Stomach smooth muscle (tissue), 2 donors: ENCODE data around the gene DYNLRB1.

Source experiments
- H3K27ac ChIP-seq: one replicate; pipeline ENCODE4 v1.7.0; 2013; ENCODE audit warnings: mild to moderate bottlenecking, low read length, inconsistent platforms
- H3K27me3 ChIP-seq, 2 donors: one replicate each; pipeline ENCODE4 v1.7.0; 2013; ENCODE audit warnings: low read length in 2 of 2; ENCODE audit not compliant: insufficient read depth in 2 of 2, control insufficient read depth in 1 of 2
- H3K36me3 ChIP-seq, 2 donors: one replicate each; pipeline ENCODE4 v1.7.0; 2013; ENCODE audit warnings: low read length in 2 of 2; ENCODE audit not compliant: control insufficient read depth in 2 of 2, insufficient read depth in 2 of 2
- H3K4me1 ChIP-seq: one replicate; pipeline ENCODE4 v1.7.0; 2013; ENCODE audit warnings: low read length; ENCODE audit not compliant: control insufficient read depth, insufficient read depth
- H3K4me3 ChIP-seq, 2 donors: one replicate each; pipeline ENCODE4 v1.7.0; 2013; ENCODE audit warnings: low read length in 2 of 2
- H3K9ac ChIP-seq, 2 donors: one replicate each; pipeline ENCODE4 v1.7.0; 2013; ENCODE audit warnings: low read length in 2 of 2, mild to moderate bottlenecking in 1 of 2
- H3K9me3 ChIP-seq, 2 donors: one replicate each; pipeline ENCODE4 v1.7.0; 2013; ENCODE audit warnings: low read length in 2 of 2; ENCODE audit not compliant: control insufficient read depth in 2 of 2
- donor health status: healthy.
- donor health status: Pancreatic carcinoma.

DYNLRB1 gene

DNA sequence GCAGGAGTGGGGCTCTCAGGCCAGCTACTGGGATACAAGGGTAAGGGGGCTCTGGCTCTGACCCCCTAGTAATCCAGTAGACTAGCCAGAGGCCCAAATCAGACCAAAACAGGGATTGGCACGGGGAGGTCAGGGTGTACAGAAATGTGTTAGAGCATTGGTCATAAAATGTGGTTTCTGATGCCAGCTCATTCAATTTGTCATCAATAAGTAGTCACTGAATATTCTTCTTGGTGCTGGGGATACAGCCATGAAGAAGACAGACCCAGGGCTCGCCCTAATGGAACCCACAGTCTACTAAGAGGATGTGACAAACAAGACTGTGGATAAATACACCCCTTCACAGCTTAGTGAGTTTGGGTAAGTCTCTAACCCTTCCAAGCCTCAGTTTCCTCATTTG lies 53.4 kb downstream of the DYNLRB1 start:
- no peak overlapping the region for H3K27ac ChIP-seq
- H3K9ac ChIP-seq, result no peak overlapping the region
- H3K27me3 ChIP-seq, result no peaks in the 10 kb centered on the region
- no peaks in the 10 kb centered on the region for H3K4me1 ChIP-seq
- H3K36me3 ChIP-seq, result peaks cover 3 to 27% of the 10 kb centered on the region in 2 donors
- H3K9me3 ChIP-seq, result no peaks in the 10 kb centered on the region
- no peak overlapping the region for H3K4me3 ChIP-seq

DNA sequence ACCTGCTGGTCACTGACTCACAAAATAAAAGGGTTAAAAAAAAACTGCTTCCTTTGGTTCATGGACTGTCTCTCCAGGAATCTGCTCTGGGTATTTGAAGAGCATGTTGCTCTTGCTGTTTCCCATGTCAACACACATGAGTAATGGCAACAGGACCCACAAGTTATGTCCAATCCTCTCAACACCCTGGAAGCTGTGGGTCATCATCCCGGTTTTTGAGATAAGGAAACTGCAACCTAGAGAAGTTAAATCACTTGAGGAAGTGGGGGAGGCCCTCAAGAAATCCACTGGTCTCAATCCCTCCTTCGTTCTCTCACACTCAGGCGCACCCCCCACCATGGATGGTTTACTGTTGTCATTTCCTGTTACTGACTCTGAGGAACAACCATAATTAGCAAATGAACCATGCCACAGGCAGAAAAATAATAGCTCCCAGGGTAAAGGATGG lies 54.7 kb downstream of the DYNLRB1 start:
- Histone ChIP-seq H3K36me3 (peaks cover 8 to 34% of the 10 kb centered on the region in 2 donors), H3K4me1 (no peaks in the 10 kb centered on the region), H3K9me3 (no peaks in the 10 kb centered on the region), H3K4me3 (no peak overlapping the region), H3K27ac (no peak overlapping the region), H3K27me3 (no peaks in the 10 kb centered on the region), H3K9ac (no peak overlapping the region)

DNA sequence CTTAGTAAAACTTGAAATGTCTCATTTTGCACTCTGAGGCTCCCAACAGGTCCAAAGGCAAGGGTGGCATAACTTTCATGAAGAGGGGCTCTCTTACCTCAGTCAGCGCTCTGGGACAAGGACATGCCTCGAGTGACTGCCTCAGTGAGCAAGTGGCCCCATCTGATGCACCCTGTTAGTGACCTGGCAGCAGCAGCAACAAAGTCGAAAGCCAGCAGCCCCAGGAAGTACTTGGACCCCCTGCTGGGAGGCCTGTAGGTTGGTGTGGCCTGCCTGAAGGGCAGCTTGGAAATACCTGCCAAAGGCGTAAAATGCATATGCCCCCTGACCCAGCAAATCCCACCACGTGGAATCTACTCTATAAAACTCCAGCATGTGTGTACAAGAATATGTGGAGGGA lies 55.5 kb downstream of the DYNLRB1 start:
- Histone ChIP-seq H3K9ac (no peak overlapping the region), H3K27me3 (no peaks in the 10 kb centered on the region), H3K4me3 (no peak overlapping the region), H3K27ac (no peak overlapping the region), H3K4me1 (no peaks in the 10 kb centered on the region), H3K9me3 (no peaks in the 10 kb centered on the region), H3K36me3 (peaks cover 8 to 34% of the 10 kb centered on the region in 2 donors)

GRCh38 chr20:34573541-34574300 lies 57.5 kb downstream of the DYNLRB1 start:
- Histone ChIP-seq H3K4me1 (peaks cover under 1% of the 10 kb centered on the region), H3K27ac (no peak overlapping the region), H3K9me3 (no peaks in the 10 kb centered on the region), H3K36me3 (peaks cover 8 to 28% of the 10 kb centered on the region in 2 donors), H3K27me3 (no peaks in the 10 kb centered on the region), H3K9ac (no peak overlapping the region), H3K4me3 (no peak overlapping the region)

DNA sequence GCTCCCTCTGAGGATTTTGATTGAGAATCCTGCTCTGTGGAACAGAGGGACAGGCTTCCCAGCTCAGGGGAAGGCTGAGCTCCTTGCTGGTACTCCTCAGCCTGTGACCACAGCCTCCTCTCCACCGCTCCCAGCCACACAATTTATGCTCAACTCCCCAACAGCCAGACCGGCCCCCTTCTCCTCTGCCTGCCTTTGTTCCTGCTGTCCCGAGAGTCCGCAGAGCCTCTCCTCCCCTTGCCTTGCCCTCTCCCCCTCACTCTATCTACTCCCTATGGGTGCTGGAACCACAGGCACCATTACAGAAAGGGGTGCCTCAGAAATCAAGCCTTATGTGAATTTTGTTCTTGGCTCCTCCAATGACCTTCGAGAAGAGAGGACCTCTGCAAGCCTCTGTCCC lies 58.2 kb downstream of the DYNLRB1 start:
- no peak overlapping the region for H3K27ac ChIP-seq
- H3K36me3 ChIP-seq, result peaks cover 8 to 32% of the 10 kb centered on the region in 2 donors
- no peak overlapping the region for H3K4me3 ChIP-seq
- H3K27me3 ChIP-seq, result no peaks in the 10 kb centered on the region
- no peak overlapping the region for H3K9ac ChIP-seq
- H3K9me3 ChIP-seq, result no peaks in the 10 kb centered on the region
- peaks cover 5% of the 10 kb centered on the region for H3K4me1 ChIP-seq

DNA sequence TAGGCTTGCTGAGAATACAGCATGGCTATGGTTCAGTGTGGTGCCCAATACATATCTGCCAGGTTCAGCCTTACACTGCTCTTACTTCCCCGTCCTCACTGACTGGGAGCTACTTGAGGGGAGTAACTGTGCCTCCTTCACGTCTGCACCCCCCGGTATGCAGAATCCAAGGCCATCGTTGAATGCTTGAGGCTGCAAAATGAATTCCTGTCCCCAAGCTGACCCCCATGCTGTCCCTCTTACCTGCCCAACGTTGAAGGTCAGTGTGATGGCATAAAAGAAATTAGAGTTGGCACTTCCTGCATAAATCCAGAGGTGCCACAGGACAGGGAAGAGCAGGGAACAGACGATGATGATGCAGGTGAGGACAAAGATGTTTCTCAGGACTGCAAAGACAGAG lies 58.6 kb downstream of the DYNLRB1 start:
- Histone ChIP-seq H3K27me3 (no peaks in the 10 kb centered on the region), H3K4me3 (no peak overlapping the region), H3K27ac (no peak overlapping the region), H3K9ac (no peak overlapping the region), H3K9me3 (no peaks in the 10 kb centered on the region), H3K4me1 (peaks cover 6% of the 10 kb centered on the region), H3K36me3 (peaks cover 8 to 32% of the 10 kb centered on the region in 2 donors)

DNA sequence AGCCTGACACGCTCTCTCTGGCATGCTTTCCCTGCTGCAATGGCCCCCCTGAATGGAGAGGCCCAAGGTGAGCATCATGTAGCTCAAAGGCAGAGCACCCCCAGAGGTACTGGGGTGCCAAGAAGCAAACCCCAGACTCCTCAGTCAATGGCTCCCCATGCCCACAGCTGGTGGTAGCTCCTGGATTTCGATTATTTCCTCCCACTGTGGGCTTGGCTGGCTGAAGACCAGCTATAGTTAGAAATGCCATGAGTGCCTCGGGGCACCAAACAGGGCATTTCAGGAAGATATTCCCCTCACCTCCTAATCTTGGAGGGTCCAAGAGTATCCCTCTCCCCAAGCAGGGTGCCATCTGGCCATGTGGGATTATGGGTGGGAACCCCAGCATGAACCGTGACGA lies 59.0 kb downstream of the DYNLRB1 start:
- Histone ChIP-seq H3K27ac (no peak overlapping the region), H3K36me3 (peaks cover 11 to 34% of the 10 kb centered on the region in 2 donors), H3K4me3 (no peak overlapping the region), H3K27me3 (no peaks in the 10 kb centered on the region), H3K4me1 (peaks cover 6% of the 10 kb centered on the region), H3K9me3 (no peaks in the 10 kb centered on the region), H3K9ac (no peak overlapping the region)

DNA sequence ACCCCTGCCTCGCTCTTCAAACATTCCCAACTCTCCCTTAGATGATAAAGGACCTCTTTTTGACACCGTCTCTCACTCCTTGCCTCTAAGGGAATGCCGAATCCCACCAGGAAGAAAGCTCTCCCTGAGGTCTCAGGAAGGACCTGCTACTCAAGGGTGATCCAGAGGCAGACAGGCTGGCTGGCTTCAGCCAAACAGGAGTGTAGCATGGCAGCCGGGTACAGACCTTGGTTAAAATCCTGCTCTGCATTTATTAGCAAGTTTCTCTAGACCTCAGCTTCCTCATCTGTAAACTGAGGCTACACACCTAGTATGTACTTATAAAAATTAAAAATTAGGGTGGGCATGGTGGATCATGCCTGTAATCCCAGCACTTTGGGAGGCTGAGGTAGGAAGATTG lies 59.5 kb downstream of the DYNLRB1 start:
- H3K4me1 ChIP-seq, result peaks cover 6% of the 10 kb centered on the region
- no peaks in the 10 kb centered on the region for H3K27me3 ChIP-seq
- no peak overlapping the region for H3K9ac ChIP-seq
- peaks cover 13 to 37% of the 10 kb centered on the region in 2 donors for H3K36me3 ChIP-seq
- no peak overlapping the region for H3K27ac ChIP-seq
- H3K9me3 ChIP-seq, result no peaks in the 10 kb centered on the region
- no peak overlapping the region for H3K4me3 ChIP-seq

GRCh38 chr20:34577061-34577460 lies 60.8 kb downstream of the DYNLRB1 start:
- H3K36me3 ChIP-seq, result peaks cover 11 to 36% of the 10 kb centered on the region in 2 donors
- H3K27me3 ChIP-seq, result no peaks in the 10 kb centered on the region
- H3K4me3 ChIP-seq, result no peak overlapping the region
- peaks cover 13% of the 10 kb centered on the region for H3K4me1 ChIP-seq
- no peak overlapping the region for H3K9ac ChIP-seq
- H3K27ac ChIP-seq, result no peak overlapping the region
- H3K9me3 ChIP-seq, result no peaks in the 10 kb centered on the region

DNA sequence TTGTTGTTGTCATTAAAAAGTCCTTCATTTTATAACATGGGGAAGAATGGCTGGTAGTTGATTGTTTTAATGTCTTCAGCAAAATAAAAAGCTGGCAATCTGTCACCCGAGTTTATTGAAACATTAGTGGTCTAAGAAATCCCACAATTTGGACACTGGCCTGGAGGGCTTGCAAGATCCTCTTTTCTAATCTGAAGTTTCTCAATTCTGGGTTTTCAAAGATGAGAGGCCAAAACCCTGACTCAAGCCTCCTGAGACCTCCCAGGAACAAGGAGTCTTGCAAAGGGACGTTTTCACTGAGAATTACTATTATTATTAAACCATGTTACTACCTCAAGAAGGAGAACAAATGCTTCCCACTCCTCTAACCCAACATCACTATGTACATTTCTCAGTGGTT lies 61.8 kb downstream of the DYNLRB1 start:
- no peaks in the 10 kb centered on the region for H3K27me3 ChIP-seq
- no peaks in the 10 kb centered on the region for H3K9me3 ChIP-seq
- peaks cover 13% of the 10 kb centered on the region for H3K4me1 ChIP-seq
- H3K4me3 ChIP-seq, result no peak overlapping the region
- no peak overlapping the region for H3K9ac ChIP-seq
- no peak overlapping the region for H3K27ac ChIP-seq
- peaks cover 11 to 37% of the 10 kb centered on the region in 2 donors for H3K36me3 ChIP-seq

DNA sequence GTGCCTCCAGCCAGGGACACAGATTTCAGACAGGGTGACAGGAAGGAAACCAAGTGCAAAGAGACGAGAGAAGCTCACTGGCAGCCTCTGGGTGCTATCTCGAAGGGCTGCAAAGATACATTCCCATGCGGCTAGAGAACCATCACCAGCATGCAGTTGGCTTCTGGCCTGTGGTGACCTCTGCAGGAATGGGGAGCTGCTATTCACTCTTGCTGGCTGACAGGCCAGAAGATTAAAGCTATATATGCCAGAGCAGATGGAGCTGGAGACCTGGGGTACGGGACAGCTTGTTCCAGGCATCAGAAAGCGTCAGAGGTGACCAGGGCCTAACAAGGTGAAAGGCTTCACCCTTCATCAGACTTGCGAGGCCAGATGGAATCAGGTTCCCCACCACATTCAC lies 62.3 kb downstream of the DYNLRB1 start:
- H3K4me3 ChIP-seq, result no peak overlapping the region
- H3K27me3 ChIP-seq, result no peaks in the 10 kb centered on the region
- H3K9me3 ChIP-seq, result no peaks in the 10 kb centered on the region
- no peak overlapping the region for H3K27ac ChIP-seq
- peaks cover 11 to 35% of the 10 kb centered on the region in 2 donors for H3K36me3 ChIP-seq
- H3K9ac ChIP-seq, result no peak overlapping the region
- H3K4me1 ChIP-seq, result peaks cover 13% of the 10 kb centered on the region
